ENCODE data around the gene TSPEAR. TPM values are rescaled to one million over a fixed set of nuclear protein-coding genes. Genes with fewer than 3 reads are reported as not detected.

TSPEAR gene
- total and polyA plus RNA-seq, 2 donors (not counting 1 experiment from before 2014, with no cell fraction given): not detected

DNA sequence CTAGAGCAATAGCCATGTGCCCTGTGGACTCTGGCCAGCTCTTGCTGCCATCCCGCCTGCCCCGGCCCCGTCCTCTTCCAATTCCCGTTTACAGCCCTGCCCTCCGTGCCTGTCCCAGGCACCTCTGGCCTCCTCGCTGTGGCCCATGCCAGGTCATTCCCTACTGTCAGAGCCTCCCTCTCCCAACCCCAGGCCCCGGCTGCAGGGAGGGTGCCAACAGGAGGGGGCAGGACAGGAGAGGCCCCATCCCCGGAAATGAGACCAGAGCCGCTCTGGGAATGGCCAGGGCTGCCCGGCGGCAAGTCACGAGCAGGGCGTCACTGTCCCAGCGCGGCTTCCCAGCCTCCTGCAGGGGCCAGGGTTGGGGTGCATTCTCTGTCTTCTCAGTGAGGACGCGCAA, 23.5 kb upstream of the TSPEAR start:
- H3K9me3 ChIP-seq (ENCODE audit: control insufficient read depth, insufficient read depth, low read depth, low read length): no peaks in the 10 kb centered on the region
- no peaks in the 10 kb centered on the region for H4K20me1 ChIP-seq (ENCODE audit: control insufficient read depth, extremely low read depth, insufficient read depth, low read length)
- no peak for DNase-seq (ENCODE audit: low read depth in 2 of 2)
- H3K79me2 ChIP-seq (ENCODE audit: control insufficient read depth, insufficient read depth, low read length): no peaks in the 10 kb centered on the region
- H3K4me3 ChIP-seq (replicated peaks in 1 of 4; ENCODE audit: control extremely low read depth in 1 of 4, insufficient read depth in 1 of 4, low read depth in 3 of 4, low read length in 4 of 4): no peak overlapping the region
- no peak overlapping the region for H3K9ac ChIP-seq (ENCODE audit: insufficient read depth, low read length)
- no peak overlapping the region for H2AFZ ChIP-seq (ENCODE audit: low read length)
- H3K4me2 ChIP-seq (ENCODE audit: extremely low read depth, insufficient read depth, low read length): no peak overlapping the region
- H3K36me3 ChIP-seq (ENCODE audit: control insufficient read depth, insufficient read depth, low read length): no peaks in the 10 kb centered on the region
- no peak overlapping the region for H3K27ac ChIP-seq (ENCODE audit: insufficient read depth, low read length)
- TF ChIP-seq, protein P1, sequence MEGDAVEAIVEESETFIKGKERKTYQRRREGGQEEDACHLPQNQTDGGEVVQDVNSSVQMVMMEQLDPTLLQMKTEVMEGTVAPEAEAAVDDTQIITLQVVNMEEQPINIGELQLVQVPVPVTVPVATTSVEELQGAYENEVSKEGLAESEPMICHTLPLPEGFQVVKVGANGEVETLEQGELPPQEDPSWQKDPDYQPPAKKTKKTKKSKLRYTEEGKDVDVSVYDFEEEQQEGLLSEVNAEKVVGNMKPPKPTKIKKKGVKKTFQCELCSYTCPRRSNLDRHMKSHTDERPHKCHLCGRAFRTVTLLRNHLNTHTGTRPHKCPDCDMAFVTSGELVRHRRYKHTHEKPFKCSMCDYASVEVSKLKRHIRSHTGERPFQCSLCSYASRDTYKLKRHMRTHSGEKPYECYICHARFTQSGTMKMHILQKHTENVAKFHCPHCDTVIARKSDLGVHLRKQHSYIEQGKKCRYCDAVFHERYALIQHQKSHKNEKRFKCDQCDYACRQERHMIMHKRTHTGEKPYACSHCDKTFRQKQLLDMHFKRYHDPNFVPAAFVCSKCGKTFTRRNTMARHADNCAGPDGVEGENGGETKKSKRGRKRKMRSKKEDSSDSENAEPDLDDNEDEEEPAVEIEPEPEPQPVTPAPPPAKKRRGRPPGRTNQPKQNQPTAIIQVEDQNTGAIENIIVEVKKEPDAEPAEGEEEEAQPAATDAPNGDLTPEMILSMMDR (conservative IDR thresholded peaks at IDR 0.05 in 1 of 2, IDR thresholded peaks at IDR 0.05 in 1 of 2; ENCODE audit: low read depth in 1 of 2, low read length in 2 of 2): no peak
- no peaks in the 10 kb centered on the region for H3K4me1 ChIP-seq (ENCODE audit: control insufficient read depth, extremely low read depth, insufficient read depth, low read length)
- H3K27me3 ChIP-seq (ENCODE audit: control insufficient read depth, insufficient read depth, low read length): no peaks in the 10 kb centered on the region

- H3K9me3 ChIP-seq (ENCODE audit: control insufficient read depth, insufficient read depth, low read depth, low read length): no peaks in the 10 kb centered on the region
- H3K36me3 ChIP-seq (ENCODE audit: control insufficient read depth, insufficient read depth, low read length): no peaks in the 10 kb centered on the region
- H3K27ac ChIP-seq (ENCODE audit: insufficient read depth, low read length): no peak overlapping the region
- H3K79me2 ChIP-seq (ENCODE audit: control insufficient read depth, insufficient read depth, low read length): no peaks in the 10 kb centered on the region
- no peaks in the 10 kb centered on the region for H4K20me1 ChIP-seq (ENCODE audit: control insufficient read depth, extremely low read depth, insufficient read depth, low read length)
- no peak overlapping the region for H2AFZ ChIP-seq (ENCODE audit: low read length)
- no peak overlapping the region for H3K4me2 ChIP-seq (ENCODE audit: extremely low read depth, insufficient read depth, low read length)
- no peak overlapping the region for H3K4me3 ChIP-seq (replicated peaks in 1 of 4; ENCODE audit: control extremely low read depth in 1 of 4, insufficient read depth in 1 of 4, low read depth in 3 of 4, low read length in 4 of 4)
- H3K27me3 ChIP-seq (ENCODE audit: control insufficient read depth, insufficient read depth, low read length): no peaks in the 10 kb centered on the region
- no peak for DNase-seq (ENCODE audit: low read depth in 2 of 2)
- TF ChIP-seq EZH2 (IDR thresholded peaks at IDR 0.05; ENCODE audit: low read length, missing control alignments): no peak
- TF ChIP-seq, protein P1 (conservative IDR thresholded peaks at IDR 0.05 in 1 of 2, IDR thresholded peaks at IDR 0.05 in 1 of 2; ENCODE audit: low read depth in 1 of 2, low read length in 2 of 2): no peak
- H3K4me1 ChIP-seq (ENCODE audit: control insufficient read depth, extremely low read depth, insufficient read depth, low read length): no peaks in the 10 kb centered on the region
- no peak overlapping the region for H3K9ac ChIP-seq (ENCODE audit: insufficient read depth, low read length)
Measured at GRCh38 chr21:44734026-44734745, 22.8 kb upstream of the TSPEAR start.

GRCh38 chr21:44732956-44733355, 21.6 kb upstream of the TSPEAR start:
- Histone ChIP-seq H3K36me3 (ENCODE audit: control insufficient read depth, insufficient read depth, low read length) (no peaks in the 10 kb centered on the region), H3K9me3 (ENCODE audit: control insufficient read depth, insufficient read depth, low read depth, low read length) (no peaks in the 10 kb centered on the region), H3K79me2 (ENCODE audit: control insufficient read depth, insufficient read depth, low read length) (no peaks in the 10 kb centered on the region), H3K9ac (ENCODE audit: insufficient read depth, low read length) (no peak overlapping the region), H3K4me2 (ENCODE audit: extremely low read depth, insufficient read depth, low read length) (no peak overlapping the region), H3K4me3 (replicated peaks in 1 of 4; ENCODE audit: control extremely low read depth in 1 of 4, insufficient read depth in 1 of 4, low read depth in 3 of 4, low read length in 4 of 4) (no peak overlapping the region), H4K20me1 (ENCODE audit: control insufficient read depth, extremely low read depth, insufficient read depth, low read length) (no peaks in the 10 kb centered on the region), H3K27ac (ENCODE audit: insufficient read depth, low read length) (no peak overlapping the region), H3K4me1 (ENCODE audit: control insufficient read depth, extremely low read depth, insufficient read depth, low read length) (no peaks in the 10 kb centered on the region), H2AFZ (ENCODE audit: low read length) (no peak overlapping the region), H3K27me3 (ENCODE audit: control insufficient read depth, insufficient read depth, low read length) (no peaks in the 10 kb centered on the region)
- no peak for DNase-seq (ENCODE audit: low read depth in 2 of 2)
- TF ChIP-seq, protein P1 (conservative IDR thresholded peaks at IDR 0.05 in 1 of 2, IDR thresholded peaks at IDR 0.05 in 1 of 2; ENCODE audit: low read depth in 1 of 2, low read length in 2 of 2): no peak
- TF ChIP-seq EZH2 (IDR thresholded peaks at IDR 0.05; ENCODE audit: low read length, missing control alignments): no peak

All from fibroblast of lung (primary cell).